OCI-LY1 (cell line): ENCODE results near the gene TLK1.
"Not testable (repeated sequence)": the region's sequence is repeated elsewhere in the genome, so short reads cannot be mapped to it uniquely, and the experiment has no call there.

Experiments
- H2AFZ ChIP-seq: fragments of 200-600 bp; sonication (generic), shearing (Covaris generic); 2 replicates; pipeline ENCODE4 v1.6.0; 2014; ENCODE audit warnings: antibody characterized with exemption, mild to moderate bottlenecking, low read length
- H3F3A ChIP-seq: fragments of 200-600 bp; sonication (generic), shearing (Covaris generic); 2 replicates; pipeline ENCODE4 v1.6.0; 2014; ENCODE audit warnings: mild to moderate bottlenecking, antibody characterized with exemption, low read length, moderate library complexity; ENCODE audit not compliant: insufficient read depth
- H3K27ac ChIP-seq: fragments of 200-600 bp; sonication (generic); 2 replicates; pipeline ENCODE4 v1.5.1; 2014; ENCODE audit warnings: low read length, mixed run types, mild to moderate bottlenecking, low read depth; ENCODE audit not compliant: poor library complexity, severe bottlenecking
- H3K27me3 ChIP-seq: fragments of 200-600 bp; sonication (generic); 2 replicates; pipeline ENCODE4 v1.6.0; 2014; ENCODE audit warnings: antibody characterized with exemption, mild to moderate bottlenecking, low read length, moderate library complexity; ENCODE audit not compliant: insufficient read depth
- H3K36me3 ChIP-seq: fragments of 200-600 bp; sonication (generic); 2 replicates; pipeline ENCODE4 v1.6.1; 2014; ENCODE audit warnings: mild to moderate bottlenecking, antibody characterized with exemption, low read length, moderate library complexity, mixed read lengths; ENCODE audit not compliant: insufficient read depth
- H3K4me1 ChIP-seq: fragments of 200-600 bp; sonication (generic); 2 replicates; pipeline ENCODE4 v1.5.1; 2014; ENCODE audit warnings: mild to moderate bottlenecking, low read length, moderate library complexity; ENCODE audit not compliant: insufficient read depth, severe bottlenecking
- H3K4me2 ChIP-seq: fragments of 200-600 bp; sonication (generic), shearing (Covaris generic); 2 replicates; pipeline ENCODE4 v1.6.1; 2014; ENCODE audit warnings: low read length
- H3K4me3 ChIP-seq: fragments of 200-600 bp; sonication (generic); 2 replicates; pipeline ENCODE4 v1.5.1; 2014; ENCODE audit warnings: low read length, low read depth, mild to moderate bottlenecking, mixed read lengths; ENCODE audit not compliant: poor library complexity, severe bottlenecking
- H3K79me2 ChIP-seq: fragments of 200-600 bp; shearing (Covaris generic); 2 replicates; pipeline ENCODE4 v1.6.1; 2016; ENCODE audit warnings: mixed run types, low read length, mixed read lengths; ENCODE audit not compliant: insufficient read depth
- H3K9ac ChIP-seq: fragments of 200-600 bp; sonication (generic), shearing (Covaris generic); 2 replicates; pipeline ENCODE4 v1.6.1; 2014; ENCODE audit warnings: mild to moderate bottlenecking, low read length, mixed read lengths
- H3K9me2 ChIP-seq: fragments of 200-600 bp; sonication (generic), shearing (Covaris generic); 2 replicates; pipeline ENCODE4 v1.6.1; 2014; ENCODE audit warnings: low read depth, mild to moderate bottlenecking, low read length, mixed read lengths
- H3K9me3 ChIP-seq: fragments of 200-600 bp; shearing (Covaris generic); 2 replicates; pipeline ENCODE4 v1.6.1; 2014; ENCODE audit warnings: low read length, mixed read lengths
- H4K20me1 ChIP-seq: fragments of 200-600 bp; sonication (generic), shearing (Covaris generic); 2 replicates; pipeline ENCODE4 v1.6.0; 2016; ENCODE audit warnings: mild to moderate bottlenecking, low read length; ENCODE audit not compliant: insufficient read depth
- EZH2 ChIP-seq: fragments of 200-600 bp; sonication (generic), shearing (Covaris generic); IDR thresholded peaks from 2 replicates; pipeline ENCODE4 v1.8.0; 2017; ENCODE audit warnings: borderline replicate concordance, mixed run types, mild to moderate bottlenecking, antibody characterized with exemption, low read length, moderate library complexity, mixed read lengths
- TF ChIP-seq, protein P1 (sequence below): fragments of 200-600 bp; sonication (generic), shearing (Covaris generic); IDR thresholded peaks from 2 replicates; pipeline ENCODE4 v1.5.1; 2017; ENCODE audit warnings: mild to moderate bottlenecking, antibody characterized with exemption, low read length, moderate library complexity, mixed read lengths

The TLK1 gene

DNA sequence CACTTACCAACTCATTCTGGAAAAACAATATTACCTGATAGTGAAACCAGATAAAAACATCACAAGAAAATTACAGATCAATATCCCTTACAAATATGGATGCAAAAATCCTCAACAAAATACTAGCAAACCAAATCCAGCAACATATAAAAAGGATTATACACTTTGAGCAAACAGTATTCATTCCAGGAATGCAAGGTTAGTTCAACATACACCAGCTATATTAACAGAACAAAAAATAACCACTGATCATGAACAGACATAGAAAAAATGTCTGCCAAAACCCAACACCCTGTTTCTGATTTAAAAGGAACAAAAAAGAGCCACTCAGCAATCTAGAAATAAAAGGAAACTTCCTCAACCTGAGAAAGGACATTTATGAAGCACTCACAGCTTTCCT lies 62.1 kb downstream of the TLK1 start:
- H3K36me3 ChIP-seq, result peaks cover 66% of the 10 kb centered on the region
- no peak overlapping the region for H3K4me3 ChIP-seq
- H3K9ac ChIP-seq, result no peak overlapping the region
- H3K4me2 ChIP-seq, result no peak overlapping the region
- no peaks in the 10 kb centered on the region for H3K27me3 ChIP-seq
- TF ChIP-seq, protein P1, sequence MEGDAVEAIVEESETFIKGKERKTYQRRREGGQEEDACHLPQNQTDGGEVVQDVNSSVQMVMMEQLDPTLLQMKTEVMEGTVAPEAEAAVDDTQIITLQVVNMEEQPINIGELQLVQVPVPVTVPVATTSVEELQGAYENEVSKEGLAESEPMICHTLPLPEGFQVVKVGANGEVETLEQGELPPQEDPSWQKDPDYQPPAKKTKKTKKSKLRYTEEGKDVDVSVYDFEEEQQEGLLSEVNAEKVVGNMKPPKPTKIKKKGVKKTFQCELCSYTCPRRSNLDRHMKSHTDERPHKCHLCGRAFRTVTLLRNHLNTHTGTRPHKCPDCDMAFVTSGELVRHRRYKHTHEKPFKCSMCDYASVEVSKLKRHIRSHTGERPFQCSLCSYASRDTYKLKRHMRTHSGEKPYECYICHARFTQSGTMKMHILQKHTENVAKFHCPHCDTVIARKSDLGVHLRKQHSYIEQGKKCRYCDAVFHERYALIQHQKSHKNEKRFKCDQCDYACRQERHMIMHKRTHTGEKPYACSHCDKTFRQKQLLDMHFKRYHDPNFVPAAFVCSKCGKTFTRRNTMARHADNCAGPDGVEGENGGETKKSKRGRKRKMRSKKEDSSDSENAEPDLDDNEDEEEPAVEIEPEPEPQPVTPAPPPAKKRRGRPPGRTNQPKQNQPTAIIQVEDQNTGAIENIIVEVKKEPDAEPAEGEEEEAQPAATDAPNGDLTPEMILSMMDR, result no peak
- TF ChIP-seq EZH2, result no peak
- no peak overlapping the region for H2AFZ ChIP-seq
- H3K4me1 ChIP-seq, result no peaks in the 10 kb centered on the region
- no peaks in the 10 kb centered on the region for H3F3A ChIP-seq
- peaks cover 95% of the 10 kb centered on the region for H3K79me2 ChIP-seq
- H3K9me2 ChIP-seq, result no peaks in the 10 kb centered on the region
- H4K20me1 ChIP-seq, result no peaks in the 10 kb centered on the region
- H3K27ac ChIP-seq, result no peak overlapping the region
- H3K9me3 ChIP-seq, result peaks cover 32% of the 10 kb centered on the region

DNA sequence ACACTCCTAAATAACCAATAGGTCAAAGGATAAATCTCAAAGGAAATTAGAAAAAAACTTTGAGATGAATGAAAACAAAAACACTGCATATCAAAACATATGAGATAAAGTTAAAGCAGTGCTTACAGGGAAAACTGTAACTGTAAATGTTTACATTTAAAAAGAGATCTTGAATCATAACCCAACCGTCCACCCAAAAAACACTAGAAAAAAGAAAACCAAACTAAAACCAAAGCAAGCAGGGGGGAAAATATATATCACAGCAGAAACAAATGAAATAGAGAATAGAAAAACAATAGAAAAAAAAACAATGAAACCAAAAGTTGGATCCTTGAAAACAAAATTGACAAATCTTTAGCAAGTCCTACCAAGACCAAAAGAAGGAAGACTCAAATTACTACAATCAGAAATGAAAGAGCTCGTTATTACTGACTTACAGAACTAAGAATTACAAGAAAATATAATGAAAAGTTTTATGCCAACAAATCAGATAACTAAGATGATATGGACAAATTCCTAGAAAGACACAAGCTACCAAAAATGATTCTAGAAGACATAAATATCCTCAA lies 65.6 kb downstream of the TLK1 start:
- Histone ChIP-seq H3K9me2 (no peaks in the 10 kb centered on the region), H3K9ac (no peak overlapping the region), H3K27ac (no peak overlapping the region), H3K27me3 (no peaks in the 10 kb centered on the region), H4K20me1 (no peaks in the 10 kb centered on the region), H3K9me3 (peaks cover 25% of the 10 kb centered on the region), H3K36me3 (peaks cover 54% of the 10 kb centered on the region), H3K4me1 (no peaks in the 10 kb centered on the region), H2AFZ (no peak overlapping the region), H3F3A (no peaks in the 10 kb centered on the region), H3K4me2 (no peak overlapping the region), H3K79me2 (peaks cover 96% of the 10 kb centered on the region), H3K4me3 (no peak overlapping the region)
- TF ChIP-seq EZH2, result no peak
- TF ChIP-seq, protein P1, result no peak

DNA sequence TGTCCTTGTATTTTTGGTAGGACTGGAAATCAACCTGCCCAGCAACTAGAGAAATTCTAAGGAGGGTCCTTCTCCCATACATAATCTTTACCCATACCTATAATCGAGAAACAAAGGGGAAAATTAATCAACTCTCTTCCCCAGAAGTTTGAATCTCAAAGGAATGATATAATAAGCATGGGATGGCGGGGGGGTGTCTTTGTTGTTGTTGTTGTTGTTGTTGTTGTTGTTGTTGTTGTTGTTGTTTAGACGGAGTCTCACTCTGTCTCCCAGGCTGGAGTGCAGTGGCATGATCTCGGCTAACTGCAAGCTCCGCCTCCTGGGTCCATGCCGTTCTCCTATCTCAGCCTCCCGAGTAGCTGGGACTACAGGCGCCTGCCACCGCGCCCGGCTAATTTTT lies 69.2 kb downstream of the TLK1 start:
- not testable (repeated sequence) for H3K4me3 ChIP-seq, H3K4me1 ChIP-seq, H3K9me2 ChIP-seq, H4K20me1 ChIP-seq, H3K27ac ChIP-seq, H2AFZ ChIP-seq, H3K27me3 ChIP-seq, H3K9me3 ChIP-seq, H3K9ac ChIP-seq, H3F3A ChIP-seq, H3K4me2 ChIP-seq
- Histone ChIP-seq H3K79me2 (peaks cover 94% of the 10 kb centered on the region), H3K36me3 (peaks cover 27% of the 10 kb centered on the region)

DNA sequence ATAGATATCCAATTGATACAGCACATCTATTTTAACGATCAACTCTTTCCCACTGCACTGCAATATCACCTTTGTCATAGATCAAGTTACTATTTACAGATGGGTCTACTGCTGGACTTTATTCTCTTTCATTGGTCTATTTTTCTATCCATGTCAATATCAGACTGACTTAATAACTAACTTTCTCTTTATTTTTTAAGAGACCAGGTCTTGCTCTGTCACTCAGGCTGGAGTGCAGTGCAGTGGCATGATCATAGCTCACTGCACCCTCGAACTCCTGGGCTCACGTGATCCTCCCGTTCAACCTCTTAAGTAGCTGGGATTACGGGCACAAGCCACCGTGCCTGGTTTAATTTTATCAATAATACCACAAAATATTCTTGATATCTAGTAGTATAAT lies 71.2 kb downstream of the TLK1 start:
- no peak overlapping the region for H3K9ac ChIP-seq
- H3K79me2 ChIP-seq, result peaks cover 92% of the 10 kb centered on the region
- TF ChIP-seq, protein P1, result no peak
- TF ChIP-seq EZH2, result no peak
- H3K4me3 ChIP-seq, result no peak overlapping the region
- no peaks in the 10 kb centered on the region for H3K9me3 ChIP-seq
- no peak overlapping the region for H3K4me2 ChIP-seq
- no peak overlapping the region for H3K27ac ChIP-seq
- H3F3A ChIP-seq, result no peaks in the 10 kb centered on the region
- no peaks in the 10 kb centered on the region for H3K27me3 ChIP-seq
- no peak overlapping the region for H2AFZ ChIP-seq
- H3K36me3 ChIP-seq, result peaks cover 27% of the 10 kb centered on the region
- H3K9me2 ChIP-seq, result no peaks in the 10 kb centered on the region
- peaks cover 11% of the 10 kb centered on the region for H3K4me1 ChIP-seq
- H4K20me1 ChIP-seq, result no peaks in the 10 kb centered on the region
